Measurements from ENCODE around the gene WDR35.

GRCh38 chr2:19865151-19865550 lies 124.8 kb downstream of the WDR35 start:
- TF ChIP-seq CTCF (IDR thresholded peaks at IDR 0.05 in 2 of 3, conservative IDR thresholded peaks at IDR 0.05 in 1 of 3; ENCODE audit: control insufficient read depth in 2 of 3, extremely low read depth in 1 of 3, insufficient read depth in 1 of 3, low read depth in 3 of 3, low read length in 3 of 3) (no peak), ATF7 (IDR thresholded peaks at IDR 0.05; ENCODE audit: low read depth) (no peak), RBBP5 (conservative IDR thresholded peaks at IDR 0.05) (no peak), SRF (IDR thresholded peaks at IDR 0.05; ENCODE audit: low read depth in 2 of 2, low read length in 2 of 2) (no peak), USF2 (IDR thresholded peaks at IDR 0.05; ENCODE audit: borderline replicate concordance, low read depth, low read length) (no peak), NFYB (IDR thresholded peaks at IDR 0.05; ENCODE audit: insufficient read depth, low read depth, low read length) (no peak), CEBPB (IDR thresholded peaks at IDR 0.05; ENCODE audit: borderline replicate concordance in 1 of 2, low read depth in 2 of 2, low read length in 2 of 2) (no peak), POLR2A (IDR thresholded peaks at IDR 0.05; ENCODE audit: low read depth, low read length) (no peak), RB1 (IDR thresholded peaks at IDR 0.05; ENCODE audit: borderline replicate concordance) (no peak), MYC (IDR thresholded peaks at IDR 0.05; ENCODE audit: insufficient read depth, insufficient read length, insufficient replicate concordance, low read length, severe bottlenecking) (no peak), CHD2 (IDR thresholded peaks at IDR 0.05; ENCODE audit: borderline replicate concordance, low read depth, low read length) (no peak), ZBTB11 (CRISPR knock-in tag; IDR thresholded peaks at IDR 0.05) (no peak), BRCA1 (IDR thresholded peaks at IDR 0.05; ENCODE audit: low read depth, low read length) (no peak)
- TF ChIP-seq, protein P1, sequence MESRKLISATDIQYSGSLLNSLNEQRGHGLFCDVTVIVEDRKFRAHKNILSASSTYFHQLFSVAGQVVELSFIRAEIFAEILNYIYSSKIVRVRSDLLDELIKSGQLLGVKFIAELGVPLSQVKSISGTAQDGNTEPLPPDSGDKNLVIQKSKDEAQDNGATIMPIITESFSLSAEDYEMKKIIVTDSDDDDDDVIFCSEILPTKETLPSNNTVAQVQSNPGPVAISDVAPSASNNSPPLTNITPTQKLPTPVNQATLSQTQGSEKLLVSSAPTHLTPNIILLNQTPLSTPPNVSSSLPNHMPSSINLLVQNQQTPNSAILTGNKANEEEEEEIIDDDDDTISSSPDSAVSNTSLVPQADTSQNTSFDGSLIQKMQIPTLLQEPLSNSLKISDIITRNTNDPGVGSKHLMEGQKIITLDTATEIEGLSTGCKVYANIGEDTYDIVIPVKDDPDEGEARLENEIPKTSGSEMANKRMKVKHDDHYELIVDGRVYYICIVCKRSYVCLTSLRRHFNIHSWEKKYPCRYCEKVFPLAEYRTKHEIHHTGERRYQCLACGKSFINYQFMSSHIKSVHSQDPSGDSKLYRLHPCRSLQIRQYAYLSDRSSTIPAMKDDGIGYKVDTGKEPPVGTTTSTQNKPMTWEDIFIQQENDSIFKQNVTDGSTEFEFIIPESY (IDR thresholded peaks at IDR 0.05) = no peak

Data from GM12878 (cell line).